Activated CD4-positive, alpha-beta memory T cell treated with anti-CD3 and anti-CD28 coated beads for 36 hours (primary cell): ENCODE results near the gene KMT2A. TPM values are rescaled to one million over a fixed set of nuclear protein-coding genes. Genes with fewer than 3 reads are reported as not detected.
"Not testable (repeated sequence)": the region's sequence is repeated elsewhere in the genome, so short reads cannot be mapped to it uniquely, and the experiment has no call there.

Source experiments
- CTCF ChIA-PET: fragments of 350-600 bp; sonication (Branson Sonifier 250); formaldehyde crosslinking; loops from one replicate; lab custom pipeline; 2021; ENCODE audit warnings: antibody characterized with exemption, inconsistent platforms; lab: Charles Lee
- POLR2A ChIA-PET: fragments of 350-600 bp; sonication (Branson Sonifier 250); formaldehyde crosslinking; loops from one replicate; lab custom pipeline; 2021; ENCODE audit warnings: antibody characterized with exemption; lab: Charles Lee
- DNase-seq: peaks from one replicate; pipeline ENCODE4 v3.0.0-alpha.2; 2020
- H3K27ac Mint-ChIP-seq: one replicate; pipeline ENCODE4 v1.8.0; 2021; ENCODE audit warnings: mixed read lengths
- H3K27me3 Mint-ChIP-seq: one replicate; pipeline ENCODE4 v1.8.0; 2021; ENCODE audit warnings: mixed read lengths
- H3K36me3 Mint-ChIP-seq: one replicate; pipeline ENCODE4 v1.8.0; 2021; ENCODE audit warnings: mixed read lengths
- H3K4me1 Mint-ChIP-seq: one replicate; pipeline ENCODE4 v1.8.0; 2021; ENCODE audit warnings: low read depth, mixed read lengths
- H3K4me3 Mint-ChIP-seq: one replicate; pipeline ENCODE4 v1.8.0; 2021; ENCODE audit warnings: mild to moderate bottlenecking, mixed read lengths
- H3K9me3 Mint-ChIP-seq: one replicate; pipeline ENCODE4 v1.8.0; 2021; ENCODE audit warnings: mixed read lengths
- intact Hi-C: fragments of 100-400 bp; cut with micrococcal nuclease; formaldehyde crosslinking; loops from one replicate; pipeline ENCODE4 v1.15.1; 2023
- total RNA-seq, 2 experiments: library from RNA; stranded (reverse); gene quantifications; one replicate each; pipeline ENCODE4 v1.2.3, GENCODE V29; 2021

Gene KMT2A
- total RNA-seq, 2 experiments from 2014 or later: 61.5 to 72.4 TPM

GRCh38 chr11:118447423-118447822, 11.1 kb downstream of the KMT2A start:
- Mint-ChIP-seq H3K4me3 (no peak overlapping the region), H3K27me3 (no peaks in the 10 kb centered on the region), H3K27ac (no peak overlapping the region), H3K4me1 (peaks cover 75% of the 10 kb centered on the region), H3K9me3 (no peaks in the 10 kb centered on the region), H3K36me3 (peaks cover 20% of the 10 kb centered on the region)
- CTCF ChIA-PET: interaction anchor here (0.9 to 1.8 kb wide), 4 partner anchors 8 to 24 kb away, joined by 3 to 5 read pairs (median 4); no protein-coding TSS in a partner anchor
- no peak for DNase-seq
- intact Hi-C loops: no loop called here
- POLR2A ChIA-PET: interaction anchor here (1.4 to 1.9 kb wide), 4 partner anchors 8 to 45 kb away, joined by 4 to 20 read pairs (median 11); partner anchors contain the start of gene KMT2A

- no peak overlapping the region for H3K27ac Mint-ChIP-seq
- POLR2A ChIA-PET: interaction anchor here (1.4 to 1.9 kb wide), 4 partner anchors 9 to 46 kb away, joined by 4 to 20 read pairs (median 11); partner anchors contain the start of gene KMT2A
- DNase-seq: no peak
These were observed 12.0 kb downstream of the KMT2A start for GRCh38 chr11:118448294-118448693.

GRCh38 chr11:118449316-118449918, 13.1 kb downstream of the KMT2A start:
- ChIA-PET CTCF (interaction anchor here (1.8 kb wide), 1 partner anchor 11 kb away, joined by 5 read pairs; no protein-coding TSS in a partner anchor), POLR2A (no interaction called here)
- H3K27me3 Mint-ChIP-seq: no peaks in the 10 kb centered on the region
- no peak for DNase-seq
- H3K36me3 Mint-ChIP-seq: peaks cover 22% of the 10 kb centered on the region
- peaks cover 72% of the 10 kb centered on the region for H3K4me1 Mint-ChIP-seq
- H3K4me3 Mint-ChIP-seq: no peak overlapping the region
- no peaks in the 10 kb centered on the region for H3K9me3 Mint-ChIP-seq
- intact Hi-C loops: no loop called here
- H3K27ac Mint-ChIP-seq: no peak overlapping the region

More at GRCh38 chr11:118448294-118448693, 12.0 kb downstream of the KMT2A start:
- Mint-ChIP-seq H3K4me3 (no peak overlapping the region), H3K36me3 (peaks cover 20% of the 10 kb centered on the region), H3K9me3 (no peaks in the 10 kb centered on the region), H3K4me1 (peaks cover 72% of the 10 kb centered on the region), H3K27me3 (no peaks in the 10 kb centered on the region)
- intact Hi-C loops: loop anchor here (1.0 kb wide), 1 partner anchor 10 kb away; no protein-coding TSS in a partner anchor
- CTCF ChIA-PET: interaction anchor here (0.8 to 1.8 kb wide), 8 partner anchors 9 to 250 kb away, joined by 3 to 5 read pairs (median 4); partner anchors contain the start of gene KMT2A

GRCh38 chr11:118450451-118450850, 14.2 kb downstream of the KMT2A start:
- Mint-ChIP-seq H3K36me3 (peaks cover 18% of the 10 kb centered on the region), H3K4me1 (peaks cover 69% of the 10 kb centered on the region), H3K4me3 (no peak overlapping the region), H3K27me3 (no peaks in the 10 kb centered on the region), H3K9me3 (no peaks in the 10 kb centered on the region), H3K27ac (no peak overlapping the region)
- ChIA-PET POLR2A (no interaction called here), CTCF (no interaction called here)
- intact Hi-C loops: no loop called here
- DNase-seq: no peak

- no peak overlapping the region for H3K27ac Mint-ChIP-seq
- peaks cover 40% of the 10 kb centered on the region for H3K4me1 Mint-ChIP-seq
- no peak for DNase-seq
- peaks cover 3% of the 10 kb centered on the region for H3K36me3 Mint-ChIP-seq
- H3K4me3 Mint-ChIP-seq: no peak overlapping the region
- ChIA-PET POLR2A (interaction anchor here (0.7 kb wide), 1 partner anchor 31 kb away, joined by 3 read pairs; no protein-coding TSS in a partner anchor), CTCF (no interaction called here)
- no peaks in the 10 kb centered on the region for H3K9me3 Mint-ChIP-seq
- H3K27me3 Mint-ChIP-seq: no peaks in the 10 kb centered on the region
- intact Hi-C loops: no loop called here
These were observed 25.9 kb downstream of the KMT2A start for GRCh38 chr11:118462178-118462577.

- CTCF ChIA-PET: not testable (repeated sequence)
- H3K36me3 Mint-ChIP-seq: peaks cover 35% of the 10 kb centered on the region
These were observed 32.7 kb downstream of the KMT2A start for GRCh38 chr11:118468968-118469367.

GRCh38 chr11:118471030-118471429, 34.7 kb downstream of the KMT2A start:
- ChIA-PET POLR2A (no interaction called here), CTCF (interaction anchor here (1.0 to 1.7 kb wide), 6 partner anchors 12 to 273 kb away, joined by 3 to 4 read pairs (median 3); no protein-coding TSS in a partner anchor)
- no peak for DNase-seq
- Mint-ChIP-seq H3K27ac (no peak overlapping the region), H3K9me3 (no peaks in the 10 kb centered on the region), H3K36me3 (peaks cover 39% of the 10 kb centered on the region), H3K4me3 (no peak overlapping the region), H3K27me3 (no peaks in the 10 kb centered on the region), H3K4me1 (peaks cover 31% of the 10 kb centered on the region)
- intact Hi-C loops: no loop called here

More at GRCh38 chr11:118468968-118469367, 32.7 kb downstream of the KMT2A start:
- DNase-seq, H3K27me3 Mint-ChIP-seq, H3K27ac Mint-ChIP-seq, intact Hi-C loops, H3K9me3 Mint-ChIP-seq, H3K4me3 Mint-ChIP-seq, POLR2A ChIA-PET: not testable (repeated sequence)
- peaks cover 35% of the 10 kb centered on the region for H3K4me1 Mint-ChIP-seq

- Mint-ChIP-seq H3K27me3 (no peaks in the 10 kb centered on the region), H3K9me3 (no peaks in the 10 kb centered on the region), H3K4me1 (peaks cover 30% of the 10 kb centered on the region), H3K27ac (no peak overlapping the region), H3K36me3 (peaks cover 54% of the 10 kb centered on the region), H3K4me3 (no peak overlapping the region)
- DNase-seq: no peak
- intact Hi-C loops: no loop called here
- CTCF ChIA-PET: interaction anchor here (0.6 kb wide), 1 partner anchor 130 kb away, joined by 3 read pairs; no protein-coding TSS in a partner anchor
- POLR2A ChIA-PET: no interaction called here
These were observed 37.2 kb downstream of the KMT2A start for GRCh38 chr11:118473537-118473936.

GRCh38 chr11:118476676-118477075, 40.4 kb downstream of the KMT2A start:
- POLR2A ChIA-PET: interaction anchor here (0.9 kb wide), 1 partner anchor 37 kb away, joined by 3 read pairs; no protein-coding TSS in a partner anchor
- intact Hi-C loops: loop anchor here (2.0 kb wide), 1 partner anchor 16 kb away; no protein-coding TSS in a partner anchor
- no peak for DNase-seq
- Mint-ChIP-seq H3K9me3 (no peaks in the 10 kb centered on the region), H3K36me3 (peaks cover 61% of the 10 kb centered on the region), H3K4me3 (no peak overlapping the region), H3K4me1 (peaks cover 9% of the 10 kb centered on the region), H3K27ac (peak overlapping the region; percentile 50), H3K27me3 (no peaks in the 10 kb centered on the region)
- CTCF ChIA-PET: interaction anchor here (1.1 kb wide), 1 partner anchor 118 kb away, joined by 3 read pairs; no protein-coding TSS in a partner anchor

- peaks cover 50% of the 10 kb centered on the region for H3K36me3 Mint-ChIP-seq
These were observed 44.9 kb downstream of the KMT2A start for GRCh38 chr11:118481238-118481637.

GRCh38 chr11:118484405-118484804, 48.1 kb downstream of the KMT2A start:
- CTCF ChIA-PET: no interaction called here

More at GRCh38 chr11:118481238-118481637, 44.9 kb downstream of the KMT2A start:
- H3K9me3 Mint-ChIP-seq, H3K4me3 Mint-ChIP-seq, POLR2A ChIA-PET, DNase-seq, H3K27ac Mint-ChIP-seq, intact Hi-C loops, H3K27me3 Mint-ChIP-seq, H3K4me1 Mint-ChIP-seq: not testable (repeated sequence)
- CTCF ChIA-PET: interaction anchor here (1.5 kb wide), 1 partner anchor 11 kb away, joined by 7 read pairs; no protein-coding TSS in a partner anchor

GRCh38 chr11:118485273-118485672, 49.0 kb downstream of the KMT2A start:
- ChIA-PET CTCF (no interaction called here), POLR2A (no interaction called here)
- Mint-ChIP-seq H3K4me1 (no peaks in the 10 kb centered on the region), H3K27ac (no peak overlapping the region), H3K27me3 (no peaks in the 10 kb centered on the region), H3K9me3 (no peaks in the 10 kb centered on the region), H3K36me3 (peaks cover 38% of the 10 kb centered on the region), H3K4me3 (no peak overlapping the region)
- no peak for DNase-seq
- intact Hi-C loops: loop anchor here (5.0 kb wide), 3 partner anchors 128 to 338 kb away; partner anchors contain the start of gene UBE4A

More at GRCh38 chr11:118484405-118484804, 48.1 kb downstream of the KMT2A start:
- DNase-seq: no peak
- Mint-ChIP-seq H3K27me3 (no peaks in the 10 kb centered on the region), H3K27ac (peak overlapping the region; percentile 54), H3K9me3 (no peaks in the 10 kb centered on the region), H3K36me3 (peaks cover 37% of the 10 kb centered on the region), H3K4me1 (no peaks in the 10 kb centered on the region), H3K4me3 (no peak overlapping the region)
- intact Hi-C loops: no loop called here
- POLR2A ChIA-PET: no interaction called here
